ENCODE data around the gene CERK.
"Not testable (repeated sequence)": the region's sequence is repeated elsewhere in the genome, so short reads cannot be mapped to it uniquely, and the experiment has no call there.

Gene CERK

DNA sequence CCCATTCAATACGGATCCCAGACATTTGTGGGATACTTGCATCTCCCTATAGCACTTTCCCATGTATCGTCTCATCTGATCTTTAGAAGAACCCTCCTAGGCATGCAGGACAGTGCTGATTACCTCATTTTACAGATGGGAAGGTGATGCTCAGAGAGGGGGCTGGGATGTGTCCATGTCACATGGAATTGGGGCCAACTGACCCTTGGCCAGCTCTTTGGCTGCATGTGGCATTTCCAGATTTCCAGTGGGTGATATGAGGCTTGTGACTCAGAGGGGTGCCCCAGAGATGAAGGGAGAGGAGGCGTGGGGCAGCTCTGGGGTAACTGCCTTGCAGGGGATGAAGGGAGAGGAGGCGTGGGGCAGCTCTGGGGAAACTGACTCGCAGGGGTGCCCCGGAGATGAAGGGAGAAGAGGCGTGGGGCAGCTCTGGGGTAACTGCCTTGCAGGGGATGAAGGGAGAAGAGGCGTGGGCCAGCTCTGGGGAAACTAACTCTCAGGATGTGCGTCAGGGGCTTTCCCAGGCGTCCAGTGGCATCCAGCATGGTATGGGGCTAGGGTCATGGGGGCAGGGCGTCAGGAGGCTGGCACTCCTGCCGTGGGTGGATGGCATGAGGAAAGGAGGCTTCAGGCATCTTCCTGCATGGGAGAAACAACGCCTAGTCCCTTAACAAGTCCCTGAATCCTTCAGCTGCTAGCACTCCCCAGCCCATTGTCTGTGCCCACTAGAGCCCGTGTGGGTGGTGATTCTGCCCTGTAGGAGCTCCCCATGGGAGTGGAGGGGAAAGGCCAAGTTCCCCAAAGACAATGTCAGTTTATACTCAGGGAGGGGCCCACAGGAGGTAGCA, 11.9 kb upstream of the CERK start:
- in situ Hi-C loops (cut with HindIII; ENCODE audit: low sequenced_read_pairs): no loop called here

DNA sequence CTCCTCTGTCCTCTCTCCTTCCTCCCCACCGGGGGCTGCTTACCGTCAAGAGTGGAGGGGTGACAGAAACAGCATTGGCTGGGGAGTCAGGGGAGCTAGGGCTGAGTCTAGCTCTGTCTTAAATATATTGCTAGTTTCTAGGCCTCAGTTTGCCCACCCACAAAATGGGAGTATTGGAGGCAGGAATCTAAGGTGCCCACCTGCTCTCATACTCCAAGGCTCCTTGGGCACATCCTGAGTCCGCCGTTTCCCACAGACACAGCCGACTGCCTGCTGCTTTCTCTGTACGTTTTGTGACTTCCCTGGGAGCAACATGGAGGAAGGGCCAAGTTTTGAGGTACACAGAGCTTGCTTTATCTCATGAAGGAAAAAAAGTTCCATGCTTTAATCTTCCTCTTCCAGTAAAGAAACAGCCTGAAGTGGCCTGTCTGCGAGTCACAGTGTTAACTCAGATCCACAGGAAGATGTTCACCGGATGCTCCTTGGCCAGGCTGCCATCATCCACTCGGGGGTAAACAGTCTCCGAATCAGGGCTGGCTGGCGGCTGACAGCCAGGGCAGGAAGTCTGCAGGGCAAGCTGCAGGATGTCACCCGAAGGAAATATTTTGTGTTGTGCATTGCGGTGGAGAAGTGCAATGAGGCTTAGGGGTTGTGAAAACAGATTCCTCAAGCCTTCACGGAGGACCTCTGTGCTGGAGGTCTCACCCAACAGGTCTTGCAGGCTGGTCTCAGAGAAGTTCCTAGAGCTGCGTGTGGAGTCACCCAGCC, 11.0 kb upstream of the CERK start:
- in situ Hi-C loops (cut with HindIII; ENCODE audit: low sequenced_read_pairs): no loop called here

DNA sequence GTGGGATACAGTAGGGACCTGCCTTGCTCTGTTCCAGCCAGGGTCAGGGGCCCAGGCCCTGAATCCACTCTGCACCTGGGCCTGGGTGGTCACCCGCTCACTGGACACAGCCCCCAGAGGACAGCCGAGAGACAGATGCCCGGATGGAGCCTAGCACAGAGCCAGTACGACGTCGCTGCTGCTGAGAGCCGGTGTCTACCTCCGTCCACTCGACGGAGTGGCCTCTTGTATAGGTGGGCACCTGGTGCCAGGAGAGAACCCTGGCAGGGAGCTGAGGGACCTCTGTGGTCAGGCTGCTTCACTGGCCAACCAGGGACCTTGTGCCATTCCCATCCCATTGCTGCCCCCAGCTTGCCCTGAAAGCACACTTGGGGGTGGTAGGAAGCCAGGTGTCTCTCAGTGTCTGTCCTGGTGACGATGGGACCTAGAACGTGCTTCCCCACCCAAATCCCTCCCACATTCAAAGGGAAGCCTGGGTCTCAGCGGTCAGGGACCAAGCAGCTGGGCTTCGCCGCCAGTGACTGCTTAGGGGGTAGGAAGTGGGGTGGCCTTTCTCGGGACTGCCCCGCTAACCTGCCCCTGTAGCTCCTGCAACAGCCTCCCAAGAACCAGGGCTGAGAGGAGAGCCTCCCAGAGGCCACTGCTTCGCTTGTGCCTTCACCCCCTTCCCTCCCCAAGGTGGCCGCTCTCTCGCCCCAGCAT, 10.3 kb upstream of the CERK start:
- in situ Hi-C loops (cut with HindIII; ENCODE audit: low sequenced_read_pairs): no loop called here

DNA sequence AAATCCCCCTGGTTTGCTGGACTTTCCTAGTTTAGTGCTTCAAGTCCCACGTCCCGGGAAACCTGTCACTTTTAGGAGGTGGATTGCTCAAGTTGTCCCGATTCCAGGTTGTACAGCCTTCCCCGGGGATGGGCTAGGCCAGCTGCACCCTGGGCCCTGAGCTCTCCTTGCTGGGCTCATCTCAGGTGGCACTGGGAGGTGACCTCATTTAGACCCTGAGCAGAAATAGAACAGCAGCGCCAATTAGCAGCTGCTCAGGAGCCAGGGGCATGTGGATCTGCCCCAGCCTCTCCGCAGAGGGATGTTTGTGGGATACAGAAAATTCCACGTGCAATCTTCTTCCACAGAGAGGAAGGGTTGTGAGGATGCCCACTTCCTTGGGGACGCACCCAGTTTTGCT, 9.6 kb upstream of the CERK start:
- in situ Hi-C loops (cut with HindIII; ENCODE audit: low sequenced_read_pairs): no loop called here

DNA sequence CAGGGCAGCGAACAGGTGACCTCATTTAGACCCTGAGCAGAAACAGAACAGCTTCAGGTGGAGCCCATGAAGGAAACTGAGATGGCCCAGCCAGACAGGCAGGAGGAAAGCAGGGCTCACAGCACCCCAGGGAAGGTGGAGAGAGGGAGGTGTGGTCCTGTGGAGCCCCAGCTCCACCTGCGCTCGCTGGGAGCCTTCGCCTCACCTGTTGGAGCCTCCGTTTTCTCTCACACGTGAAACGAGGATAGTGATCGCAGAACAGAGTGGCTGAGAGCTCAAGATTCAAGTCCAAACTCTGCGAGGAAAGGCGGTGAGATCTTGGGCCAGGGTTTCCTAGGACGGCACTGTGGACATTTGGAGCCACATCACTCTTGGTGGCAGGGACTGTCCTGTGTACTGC, 8.6 kb upstream of the CERK start:
- in situ Hi-C loops (cut with HindIII; ENCODE audit: low sequenced_read_pairs): no loop called here

DNA sequence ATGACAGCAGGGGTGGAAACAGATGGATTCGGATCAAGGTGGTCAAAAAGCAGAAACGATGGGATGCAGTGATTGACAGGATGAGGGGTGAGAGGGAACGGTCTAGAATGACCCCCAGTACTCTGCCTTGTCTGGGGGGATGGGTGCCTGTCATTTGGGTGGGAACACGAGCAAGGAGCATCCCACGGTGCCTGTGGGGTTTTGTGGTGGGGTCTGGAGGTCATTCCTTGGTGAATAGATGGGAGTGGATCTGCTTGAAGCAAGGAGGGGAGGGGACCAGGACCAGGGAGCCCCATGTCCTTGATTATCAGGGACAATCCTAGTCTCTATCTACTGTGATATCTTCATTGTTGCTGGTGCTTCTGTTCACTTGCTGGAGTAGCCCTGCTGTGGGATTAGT, 8.1 kb upstream of the CERK start:
- in situ Hi-C loops (cut with HindIII; ENCODE audit: low sequenced_read_pairs): no loop called here

DNA sequence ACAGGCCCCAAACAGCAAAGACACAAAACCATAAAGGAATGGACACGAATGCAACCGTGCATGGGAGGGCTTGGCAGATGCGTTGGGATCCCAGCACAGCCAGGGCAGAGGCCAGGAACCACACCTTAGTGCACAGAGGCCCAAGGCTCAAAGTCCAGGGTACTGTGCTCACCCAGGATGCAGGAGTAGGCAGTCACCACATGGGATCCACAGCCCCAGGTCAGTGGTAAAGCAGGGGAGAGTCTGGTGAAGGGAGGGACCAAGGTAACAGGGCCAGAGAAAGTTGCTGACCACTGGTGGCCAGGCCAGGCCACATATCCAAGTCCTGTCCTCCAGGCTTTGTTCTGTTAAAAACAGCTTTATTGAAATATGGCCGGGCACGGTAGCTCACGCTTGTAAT, 6.5 kb upstream of the CERK start:
- in situ Hi-C loops (cut with HindIII; ENCODE audit: low sequenced_read_pairs): no loop called here

DNA sequence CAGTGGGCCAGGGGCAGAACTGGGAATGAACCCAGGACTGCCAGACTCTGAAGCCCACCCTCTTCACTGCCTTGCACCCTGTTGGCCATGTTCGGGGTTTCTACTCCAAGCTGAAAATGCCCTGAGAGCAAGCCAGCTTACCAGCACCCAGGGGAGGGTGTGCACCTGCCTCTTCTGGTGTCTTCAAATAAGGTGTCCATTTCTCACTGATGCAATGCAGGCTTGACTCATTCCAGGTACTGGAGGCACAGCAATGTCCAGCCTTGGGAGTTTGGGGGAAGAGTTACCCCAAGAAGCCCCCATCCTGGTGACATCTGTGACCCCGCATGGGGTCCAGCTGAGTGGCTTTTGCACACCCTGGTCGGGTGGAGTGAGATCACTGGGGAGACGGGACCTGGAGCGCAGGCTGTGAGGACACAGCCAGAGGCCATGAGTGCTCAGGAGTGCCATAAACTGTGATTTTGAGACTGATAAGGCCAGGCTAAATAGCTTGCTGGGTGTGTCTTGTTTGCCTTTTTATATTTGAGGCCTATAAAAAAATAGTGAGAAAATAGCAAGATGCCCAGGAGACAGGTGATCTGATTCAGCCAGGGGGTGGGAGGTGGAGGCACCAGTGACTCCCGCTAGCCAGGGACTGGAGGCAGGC, 4.6 kb upstream of the CERK start:
- in situ Hi-C loops (cut with HindIII; ENCODE audit: low sequenced_read_pairs): no loop called here

DNA sequence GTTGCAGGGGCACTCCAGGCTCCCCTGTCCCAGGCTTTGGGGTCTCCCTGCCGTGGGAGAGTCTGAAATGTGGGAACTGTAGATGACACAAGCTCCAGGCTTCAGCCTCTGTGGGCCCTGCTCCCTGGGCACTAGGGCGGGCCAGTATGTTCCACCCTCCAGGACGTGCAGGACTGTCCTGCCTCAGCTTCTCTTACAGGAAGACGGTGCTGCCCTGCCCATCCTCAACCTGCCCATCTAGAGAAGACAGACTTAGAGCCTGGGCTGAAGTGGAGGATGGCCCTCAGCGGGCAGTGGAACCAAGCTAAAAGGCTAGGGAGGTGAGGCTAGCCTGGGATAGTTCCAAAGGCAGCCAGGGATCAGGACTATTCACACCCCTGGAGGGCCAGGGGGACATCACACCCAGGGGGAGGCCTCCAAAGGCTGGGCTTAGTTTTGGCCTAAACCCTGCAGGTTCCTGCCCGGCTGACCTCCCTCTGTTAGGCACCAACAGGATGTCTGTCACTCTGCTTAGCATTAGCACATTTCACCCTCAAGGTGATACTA, 4.0 kb upstream of the CERK start:
- in situ Hi-C loops (cut with HindIII; ENCODE audit: low sequenced_read_pairs): no loop called here

DNA sequence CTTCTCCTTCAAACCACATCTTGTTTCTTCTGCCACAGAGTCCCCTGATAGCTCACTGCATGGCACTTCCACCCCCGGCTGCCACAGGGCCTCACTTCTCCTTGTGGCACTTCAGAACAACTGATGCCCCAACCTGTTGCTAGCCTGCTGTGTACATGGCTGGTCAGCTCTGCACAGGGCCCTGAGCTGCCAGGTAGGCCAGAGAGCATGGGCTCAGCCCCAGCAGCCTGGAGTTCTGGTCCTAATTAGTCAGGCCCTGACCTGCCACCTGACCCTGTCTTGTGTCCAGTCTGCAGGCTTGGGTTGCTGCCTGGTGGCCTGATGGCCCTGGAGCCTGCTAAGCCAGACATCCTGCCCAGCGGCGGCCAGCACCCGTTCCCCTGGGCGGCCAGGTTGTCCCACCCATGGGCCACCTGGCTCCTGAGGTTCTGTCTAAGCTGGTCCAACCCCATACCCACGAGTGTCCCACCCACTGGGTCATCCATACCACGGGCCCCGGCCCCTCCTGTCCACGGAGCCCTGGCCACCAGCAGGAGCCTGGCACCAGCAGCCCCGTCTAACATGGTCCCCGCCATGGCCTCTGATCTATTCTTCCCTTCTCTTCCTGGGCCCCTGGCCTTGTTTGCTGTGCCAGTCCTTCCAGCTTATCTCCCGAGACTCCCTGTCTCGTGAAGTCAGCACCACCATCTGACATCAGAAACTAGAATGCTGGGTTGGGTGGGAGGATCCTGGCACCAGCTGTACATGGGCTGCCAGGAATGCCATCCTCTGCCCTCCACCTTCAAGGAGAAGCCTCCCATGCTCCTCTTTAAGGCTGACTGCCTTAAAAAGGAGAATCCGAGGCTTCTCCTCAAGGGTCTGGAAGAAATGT, 3.1 kb upstream of the CERK start:
- in situ Hi-C loops (cut with HindIII; ENCODE audit: low sequenced_read_pairs): no loop called here

DNA sequence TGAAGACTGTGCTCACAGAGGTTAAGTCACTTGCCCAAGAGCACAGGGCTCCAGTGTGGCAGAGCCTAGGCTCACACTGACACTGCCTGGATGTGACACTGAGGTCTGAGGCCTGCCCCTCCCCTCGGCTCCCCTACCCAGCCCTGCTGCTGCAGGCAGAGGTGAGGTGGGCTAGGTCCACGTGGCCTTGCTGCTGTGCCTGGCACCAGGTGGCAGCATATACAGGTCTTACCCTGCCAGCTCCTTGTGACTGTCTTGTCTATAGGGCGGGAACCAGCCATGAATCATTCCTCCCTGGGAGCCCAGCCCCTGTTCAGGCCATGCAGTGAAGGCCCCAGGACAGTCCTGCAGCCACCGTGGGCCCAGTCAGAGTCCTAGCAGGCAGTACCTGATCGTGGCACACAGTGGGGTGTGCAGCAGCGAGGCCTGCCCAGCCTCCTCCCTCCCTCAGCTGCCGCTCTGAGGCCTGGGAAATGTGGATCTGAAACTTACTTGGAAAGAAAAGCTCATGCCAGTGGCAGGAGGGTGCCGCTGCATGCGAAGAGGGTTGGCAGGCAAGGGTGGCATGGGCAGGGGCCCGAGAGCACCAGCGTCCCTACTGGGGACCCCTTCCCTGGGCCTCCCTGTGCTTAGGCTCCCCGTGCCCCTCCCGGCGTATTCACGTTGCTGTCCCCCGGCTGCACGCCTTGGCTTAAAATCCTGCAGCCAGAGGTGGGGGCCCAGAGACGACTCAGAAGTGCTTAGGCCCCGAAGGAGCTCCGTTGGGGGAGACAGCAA, 1.2 kb upstream of the CERK start:
- in situ Hi-C loops (cut with HindIII; ENCODE audit: low sequenced_read_pairs): no loop called here

DNA sequence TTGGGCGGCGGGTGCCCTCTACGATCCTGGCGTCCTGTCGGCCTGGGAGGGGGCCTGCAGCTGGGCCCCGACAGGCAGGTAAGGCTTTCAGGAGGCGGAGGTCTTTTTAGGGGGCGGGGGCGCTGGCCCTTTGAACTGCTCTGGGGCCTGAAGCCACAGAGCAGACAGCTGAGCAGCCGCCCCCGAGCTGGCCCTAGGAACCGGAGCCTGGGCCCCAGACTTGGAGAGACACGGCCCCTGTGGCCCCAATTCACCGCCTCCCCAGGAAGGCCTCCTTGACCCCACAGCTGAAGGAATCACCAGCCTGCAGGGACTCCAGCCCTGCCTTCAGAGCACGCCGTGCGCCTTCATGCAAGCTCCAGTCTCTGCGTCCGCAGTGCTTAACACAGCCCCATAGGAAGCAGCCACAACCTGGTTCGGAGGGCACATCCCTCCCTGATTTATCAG, 618 bp upstream of the CERK start:
- in situ Hi-C loops (cut with HindIII; ENCODE audit: low sequenced_read_pairs): no loop called here

DNA sequence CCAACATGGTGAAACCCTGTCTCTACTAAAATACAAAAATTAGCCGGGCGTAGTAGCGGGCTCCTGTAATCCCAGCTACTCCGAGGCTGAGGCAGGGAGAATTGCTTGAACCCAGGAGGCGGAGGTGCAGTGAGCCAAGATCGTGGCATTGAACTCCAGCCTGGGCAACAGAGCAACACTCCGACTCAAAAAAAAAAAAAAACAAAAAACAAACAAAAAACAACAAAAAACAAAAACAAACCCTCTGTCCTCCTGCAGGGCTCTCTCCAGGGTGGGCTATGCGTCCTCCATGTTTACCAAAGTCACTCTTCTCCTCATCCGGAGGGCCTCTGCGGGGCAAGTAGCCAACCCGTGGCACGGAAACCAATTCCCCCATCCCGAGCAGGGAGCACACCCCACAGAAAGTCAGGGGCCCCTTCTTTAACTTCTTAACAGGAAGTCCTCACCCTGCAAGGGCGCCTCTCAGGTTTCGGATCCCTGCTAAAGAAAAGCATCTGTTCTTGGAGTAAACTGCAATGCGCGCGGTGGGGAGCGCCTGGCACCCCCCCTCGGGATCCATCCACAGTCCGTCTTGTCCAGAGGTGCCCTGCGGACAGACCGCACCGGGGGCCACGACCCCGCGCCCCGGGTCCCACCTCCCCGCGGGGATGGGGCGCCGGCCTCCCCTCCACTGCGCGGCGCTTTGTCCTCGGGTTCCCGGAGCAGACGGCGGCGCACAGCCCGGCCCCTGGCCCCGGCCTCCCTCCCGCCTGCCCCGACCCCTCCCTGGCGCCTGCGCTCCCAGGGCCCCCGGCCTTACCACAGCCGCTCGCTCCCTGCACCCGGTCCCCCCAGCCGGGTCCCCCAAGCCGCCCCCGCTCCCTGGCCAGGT, 712 bp downstream of the CERK start:
- in situ Hi-C loops (cut with HindIII; ENCODE audit: low sequenced_read_pairs): no loop called here

DNA sequence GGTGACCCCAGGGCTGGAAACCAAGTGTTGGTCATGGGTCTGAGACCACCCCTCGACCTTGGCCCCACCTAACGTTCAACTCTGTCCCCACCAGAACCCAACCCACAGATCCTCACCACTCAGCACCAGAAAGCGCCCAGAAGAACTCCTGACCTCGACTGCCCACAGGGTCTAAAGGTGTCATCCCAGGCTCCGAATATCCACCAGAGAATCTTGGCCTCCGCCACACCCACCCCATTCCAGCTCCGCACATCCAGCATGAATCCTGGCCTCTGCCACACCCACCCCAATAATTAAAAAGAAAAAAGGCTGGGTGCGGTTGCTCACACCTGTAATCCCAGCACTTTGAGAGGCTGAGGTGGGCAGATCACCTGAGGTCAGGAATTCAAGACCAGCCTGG, 1.3 kb downstream of the CERK start:
- in situ Hi-C loops (cut with HindIII; ENCODE audit: low sequenced_read_pairs): no loop called here

DNA sequence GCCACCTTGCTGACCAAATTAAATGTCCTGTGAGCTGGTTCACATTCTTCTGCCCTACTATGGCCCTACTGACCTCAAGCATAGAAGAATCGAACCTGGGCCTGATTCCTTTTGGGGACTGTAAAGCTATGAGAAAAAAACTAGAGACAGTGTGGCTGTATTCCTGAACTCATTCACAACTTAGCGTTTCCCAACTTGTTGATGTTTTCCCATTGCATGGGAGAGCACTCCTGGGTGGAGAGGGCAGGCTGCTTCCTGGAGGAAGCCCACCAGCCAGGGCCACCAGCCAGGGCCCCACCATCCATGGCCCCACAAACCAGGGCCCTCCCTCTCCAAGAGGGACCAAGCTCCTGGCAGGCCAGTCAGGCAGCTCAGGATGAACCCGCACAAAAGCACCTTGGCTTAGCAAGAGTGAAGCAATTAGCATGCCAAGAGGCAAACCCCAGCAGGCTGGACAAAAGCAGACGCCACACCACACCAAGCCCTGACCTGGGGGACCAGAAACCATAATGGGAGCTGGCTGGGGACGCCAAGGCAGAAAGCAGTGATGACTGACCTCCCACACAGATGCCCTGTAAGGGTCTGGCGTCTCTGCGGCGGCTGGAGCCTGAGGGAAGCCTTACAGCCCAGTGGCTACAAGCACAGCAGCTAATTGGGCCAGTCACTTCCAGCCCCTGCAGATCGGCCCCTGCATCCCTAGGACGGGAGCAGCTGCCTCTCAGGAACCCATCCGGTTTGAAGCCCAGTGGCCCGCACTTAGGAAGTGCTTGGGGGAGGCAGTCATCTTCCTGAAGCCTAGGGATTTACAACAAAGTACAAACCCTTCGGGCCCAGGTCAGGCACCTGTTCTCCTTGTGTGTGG, 2.1 kb downstream of the CERK start:
- in situ Hi-C loops (cut with HindIII; ENCODE audit: low sequenced_read_pairs): no loop called here

DNA sequence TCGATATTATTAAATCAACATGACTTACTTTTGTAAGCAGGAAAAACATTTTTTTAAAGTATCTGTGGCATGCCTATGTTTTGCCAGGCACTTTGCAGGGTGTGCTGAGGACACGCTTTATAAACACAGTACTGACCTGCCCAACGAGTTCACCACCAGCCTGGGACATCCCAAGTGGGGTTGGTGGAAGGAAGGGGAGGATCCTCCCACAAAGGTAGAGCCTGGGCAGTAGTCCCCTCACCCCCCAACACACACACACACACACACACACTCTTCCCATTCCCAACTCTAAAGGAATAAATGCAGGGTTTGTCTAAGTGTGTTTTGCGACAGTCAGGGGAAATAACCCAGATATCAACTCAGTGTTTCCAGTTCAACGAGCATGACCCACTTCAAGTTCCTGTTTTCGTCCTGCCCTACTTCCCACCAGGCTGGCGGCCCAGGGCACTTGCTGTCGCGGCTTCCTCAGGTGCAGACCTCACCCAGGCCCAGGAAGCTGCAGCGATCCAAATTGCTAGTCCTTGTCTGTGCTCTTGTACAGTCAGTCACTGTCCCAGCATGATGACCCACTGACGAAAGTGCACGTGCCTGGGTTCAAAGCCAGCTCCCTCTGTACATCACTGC, 3.1 kb downstream of the CERK start:
- in situ Hi-C loops (cut with HindIII; ENCODE audit: low sequenced_read_pairs): no loop called here

DNA sequence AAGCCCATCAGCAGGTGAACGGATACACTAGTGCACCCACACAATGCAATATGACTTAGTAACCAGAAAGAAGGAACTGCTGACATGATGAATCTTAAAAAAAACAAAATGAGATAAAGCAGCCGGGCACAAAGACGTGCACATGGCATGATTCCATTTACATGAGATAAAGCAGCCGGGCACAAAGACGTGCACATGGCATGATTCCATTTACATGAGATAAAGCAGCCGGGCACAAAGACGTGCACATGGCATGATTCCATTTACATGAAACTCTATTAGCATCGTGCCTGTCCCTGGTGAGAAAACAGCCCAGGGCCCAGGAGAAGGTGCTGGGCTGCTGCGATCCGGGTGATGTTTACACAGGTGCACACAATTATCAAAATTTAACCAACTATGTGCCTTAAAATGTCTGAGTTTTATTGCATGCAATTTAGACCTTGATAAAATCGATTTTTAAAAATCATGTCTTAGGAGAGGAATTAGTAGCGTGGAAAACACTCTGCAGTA, 3.8 kb downstream of the CERK start:
- in situ Hi-C loops (cut with HindIII; ENCODE audit: low sequenced_read_pairs): not testable (repeated sequence)

All from endothelial cell of hepatic sinusoid (primary cell).